Epithelial cell of esophagus (primary cell): ENCODE results near the gene PTPRK.

Experiments used
- DNase-seq: peaks from one replicate; pipeline ENCODE4 v3.0.0; 2010; ENCODE audit warnings: low read depth
- H3K4me3 ChIP-seq: 2 replicates; pipeline ENCODE4 v1.5.1; 2011; ENCODE audit warnings: mild to moderate bottlenecking, low read length, control low read depth
- TF ChIP-seq, protein P1 (sequence below): IDR thresholded peaks from 2 replicates; pipeline ENCODE4 v1.5.1; 2011; ENCODE audit warnings: low read depth, mild to moderate bottlenecking, low read length, control low read depth, inconsistent platforms; ENCODE audit not compliant: insufficient read depth; ENCODE audit errors: missing control alignments

PTPRK gene

DNA sequence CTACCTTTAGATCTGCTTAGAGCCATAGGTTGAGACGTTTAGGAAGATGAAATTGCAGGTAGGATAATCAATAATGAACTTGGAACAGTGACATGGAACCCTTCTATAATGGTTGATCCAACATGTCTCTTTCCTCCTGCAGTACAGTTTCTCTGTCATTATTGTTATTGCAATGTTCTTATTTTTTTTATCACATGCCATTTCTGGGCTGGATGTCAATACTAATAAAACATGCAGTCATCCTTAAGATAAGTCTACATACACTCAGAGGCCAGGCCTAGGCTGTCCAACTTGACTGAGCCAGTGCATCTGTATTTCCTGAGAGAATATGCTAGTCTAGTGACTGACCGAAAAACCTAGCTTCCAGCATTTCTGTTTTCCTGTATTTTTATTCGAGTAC is 544.3 kb downstream of the PTPRK start:
- no peak overlapping the region for H3K4me3 ChIP-seq
- TF ChIP-seq, protein P1, sequence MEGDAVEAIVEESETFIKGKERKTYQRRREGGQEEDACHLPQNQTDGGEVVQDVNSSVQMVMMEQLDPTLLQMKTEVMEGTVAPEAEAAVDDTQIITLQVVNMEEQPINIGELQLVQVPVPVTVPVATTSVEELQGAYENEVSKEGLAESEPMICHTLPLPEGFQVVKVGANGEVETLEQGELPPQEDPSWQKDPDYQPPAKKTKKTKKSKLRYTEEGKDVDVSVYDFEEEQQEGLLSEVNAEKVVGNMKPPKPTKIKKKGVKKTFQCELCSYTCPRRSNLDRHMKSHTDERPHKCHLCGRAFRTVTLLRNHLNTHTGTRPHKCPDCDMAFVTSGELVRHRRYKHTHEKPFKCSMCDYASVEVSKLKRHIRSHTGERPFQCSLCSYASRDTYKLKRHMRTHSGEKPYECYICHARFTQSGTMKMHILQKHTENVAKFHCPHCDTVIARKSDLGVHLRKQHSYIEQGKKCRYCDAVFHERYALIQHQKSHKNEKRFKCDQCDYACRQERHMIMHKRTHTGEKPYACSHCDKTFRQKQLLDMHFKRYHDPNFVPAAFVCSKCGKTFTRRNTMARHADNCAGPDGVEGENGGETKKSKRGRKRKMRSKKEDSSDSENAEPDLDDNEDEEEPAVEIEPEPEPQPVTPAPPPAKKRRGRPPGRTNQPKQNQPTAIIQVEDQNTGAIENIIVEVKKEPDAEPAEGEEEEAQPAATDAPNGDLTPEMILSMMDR = no peak
- DNase-seq = no peak

DNA sequence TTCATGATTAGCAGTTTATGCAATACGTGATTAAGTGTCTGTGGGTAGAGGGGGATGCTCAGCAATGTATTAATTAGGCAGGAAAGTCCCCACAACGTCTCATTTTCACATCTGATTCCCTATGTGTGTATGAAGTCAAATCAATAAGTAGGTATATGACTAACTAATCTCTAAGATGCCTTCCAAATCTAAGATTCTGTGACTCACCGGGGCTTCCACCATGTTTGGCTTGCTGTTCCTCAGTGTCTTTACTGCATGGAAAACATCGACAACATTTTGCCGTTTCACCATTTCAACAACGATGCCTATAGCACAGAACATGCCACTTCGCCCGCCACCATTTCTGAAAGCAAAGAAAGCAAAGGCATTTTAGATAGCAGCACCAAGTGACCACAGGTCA is 547.6 kb downstream of the PTPRK start:
- TF ChIP-seq, protein P1 = no peak
- DNase-seq = no peak
- H3K4me3 ChIP-seq = no peak overlapping the region

DNA sequence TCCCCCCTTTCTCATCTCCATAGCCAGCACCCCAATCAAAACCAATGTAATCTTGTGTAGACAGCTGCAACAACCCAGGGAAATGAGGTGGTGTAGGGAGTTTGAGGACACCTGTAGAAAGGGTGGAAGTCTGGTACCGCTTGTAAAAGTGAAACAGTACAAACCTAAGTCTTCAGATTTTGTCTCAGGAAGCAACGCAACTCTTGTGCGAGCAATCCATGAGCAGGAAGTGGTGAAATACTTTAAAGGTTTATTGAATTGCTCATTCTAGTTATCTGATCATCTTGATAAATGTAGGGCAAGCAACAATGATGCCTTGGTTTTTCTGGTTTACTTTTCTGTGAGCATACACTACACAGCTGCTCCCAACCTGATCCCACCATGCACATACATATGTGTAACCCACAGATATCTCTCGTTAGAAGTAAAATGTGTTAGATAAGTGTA is 548.4 kb downstream of the PTPRK start:
- DNase-seq = peak; percentile 25
- H3K4me3 ChIP-seq = no peak overlapping the region
- TF ChIP-seq, protein P1 = no peak

DNA sequence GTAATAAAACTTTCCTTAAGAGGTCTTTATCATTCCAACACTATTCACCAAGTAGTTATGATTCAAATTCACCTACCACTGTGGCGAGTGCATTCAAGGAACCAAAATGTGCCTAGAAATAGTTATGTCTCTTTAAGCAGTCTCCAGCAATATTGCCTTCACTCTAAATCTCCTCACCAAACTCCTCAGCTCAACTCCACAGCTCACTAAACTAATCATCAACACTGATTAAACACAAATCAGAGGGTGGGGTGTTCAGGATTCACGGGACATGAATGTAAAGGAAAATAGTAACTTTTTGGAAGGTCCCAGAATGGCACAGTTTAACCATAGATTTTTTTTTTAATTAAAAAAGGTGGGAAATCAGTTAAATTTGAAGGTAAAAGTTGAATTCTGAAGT is 549.0 kb downstream of the PTPRK start:
- TF ChIP-seq, protein P1 = no peak
- DNase-seq = no peak
- H3K4me3 ChIP-seq = no peak overlapping the region

DNA sequence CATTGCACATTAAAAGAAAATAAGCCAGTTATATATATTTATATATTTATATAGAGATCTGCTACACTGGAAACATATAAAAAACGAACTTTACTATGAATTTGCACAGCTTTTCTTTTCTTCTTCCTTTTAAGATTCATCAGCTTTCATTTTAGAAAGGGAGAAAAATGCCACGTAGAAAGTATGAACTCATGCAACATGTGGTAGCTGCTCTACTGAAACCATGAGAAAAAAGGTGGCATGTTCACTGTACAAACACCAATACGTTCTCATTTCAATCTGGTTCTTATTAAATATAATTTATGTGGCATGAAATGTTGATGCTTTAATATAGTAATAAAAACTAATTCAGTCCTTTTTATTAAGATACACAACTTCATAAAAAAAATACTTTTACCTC is 550.7 kb downstream of the PTPRK start:
- DNase-seq = no peak
- TF ChIP-seq, protein P1 = no peak
- no peak overlapping the region for H3K4me3 ChIP-seq

DNA sequence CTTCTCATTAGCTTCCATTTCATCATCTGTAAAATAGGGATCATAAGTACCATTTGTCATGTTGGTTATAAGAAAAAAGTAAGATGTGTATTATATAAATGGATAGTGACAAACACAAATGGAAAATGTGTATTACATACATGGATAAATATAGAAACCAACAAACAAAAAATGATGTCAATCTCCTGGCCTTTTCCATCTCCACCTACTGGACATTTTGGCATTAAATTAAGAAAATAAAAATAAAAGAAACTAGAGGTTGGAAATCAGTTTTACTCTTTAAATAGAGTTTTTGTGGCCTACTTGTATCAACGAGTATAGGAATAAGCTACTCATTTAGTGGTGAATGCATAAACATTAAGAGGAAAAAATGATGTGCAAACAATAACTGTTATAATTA is 552.0 kb downstream of the PTPRK start:
- DNase-seq = no peak
- TF ChIP-seq, protein P1 = no peak
- H3K4me3 ChIP-seq = no peak overlapping the region

DNA sequence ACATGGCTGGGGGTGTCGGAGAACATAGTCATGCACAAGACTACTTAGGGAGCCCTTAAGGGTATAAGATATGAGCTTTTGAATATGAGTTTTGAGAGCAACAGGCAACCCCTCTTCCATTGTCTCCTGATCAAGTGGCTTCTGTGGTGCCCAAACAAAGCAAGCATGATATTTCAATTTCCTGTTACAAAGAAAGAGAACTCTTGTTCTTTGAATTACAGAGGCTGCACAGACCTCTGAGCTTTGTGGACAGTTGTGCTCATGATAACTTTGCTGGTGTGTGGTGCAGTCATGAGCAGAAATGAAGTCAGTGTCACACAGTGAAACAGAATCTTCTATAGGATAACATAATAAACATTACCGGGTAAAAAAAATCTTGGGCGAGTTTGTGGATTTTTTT is 552.7 kb downstream of the PTPRK start:
- DNase-seq = no peak
- no peak overlapping the region for H3K4me3 ChIP-seq
- TF ChIP-seq, protein P1 = no peak
